Mesenchymal stem cell (in vitro differentiated cells and primary cell): ENCODE results near the gene DLGAP1.

ENCODE experiments used
- DNase-seq: peaks from one replicate; pipeline ENCODE4 v3.0.0-alpha.2; 2013
- H2AFZ ChIP-seq: one replicate; pipeline ENCODE4 v1.6.1; 2013; ENCODE audit warnings: low read depth, mild to moderate bottlenecking, control low read depth, inconsistent platforms, low read length, moderate library complexity
- H2AK5ac ChIP-seq: 2 replicates; pipeline ENCODE4 v1.6.1; 2013; ENCODE audit warnings: low read length, moderate library complexity, mild to moderate bottlenecking, inconsistent platforms; ENCODE audit not compliant: severe bottlenecking
- H2BK120ac ChIP-seq: one replicate; pipeline ENCODE4 v1.6.1; 2013; ENCODE audit warnings: low read depth, mild to moderate bottlenecking, inconsistent platforms, low read length, moderate library complexity
- H2BK12ac ChIP-seq, 2 experiments: one replicate each; pipeline ENCODE4 v1.6.1; 2013; ENCODE audit warnings: inconsistent platforms in 2 of 2, low read length in 2 of 2, mild to moderate bottlenecking in 2 of 2, moderate library complexity in 2 of 2, control low read depth in 1 of 2
- H2BK15ac ChIP-seq: one replicate; pipeline ENCODE4 v1.6.1; 2013; ENCODE audit warnings: mild to moderate bottlenecking, low read depth, inconsistent platforms; ENCODE audit not compliant: poor library complexity, severe bottlenecking
- H2BK5ac ChIP-seq: 2 replicates; pipeline ENCODE4 v1.6.1; 2013; ENCODE audit warnings: low read depth, mild to moderate bottlenecking, low read length, control low read depth, inconsistent platforms; ENCODE audit not compliant: poor library complexity, severe bottlenecking
- H3K14ac ChIP-seq, 2 experiments: one replicate each; pipeline ENCODE4 v1.6.1; 2013; ENCODE audit warnings: inconsistent platforms in 2 of 2, low read length in 2 of 2, control low read depth in 1 of 2, mild to moderate bottlenecking in 1 of 2, moderate library complexity in 1 of 2
- H3K18ac ChIP-seq, 2 experiments: one replicate each; pipeline ENCODE4 v1.6.1; 2013; ENCODE audit warnings: inconsistent platforms in 2 of 2, low read length in 2 of 2, control low read depth in 1 of 2, low read depth in 1 of 2, mild to moderate bottlenecking in 1 of 2
- H3K23ac ChIP-seq, 2 experiments: one replicate each; pipeline ENCODE4 v1.6.1; 2013; ENCODE audit warnings: inconsistent platforms in 2 of 2, low read length in 2 of 2, mild to moderate bottlenecking in 2 of 2, moderate library complexity in 2 of 2, control low read depth in 1 of 2
- H3K27ac ChIP-seq: 2 replicates; pipeline ENCODE4 v1.5.1; 2013; ENCODE audit warnings: mild to moderate bottlenecking, moderate library complexity, low read length, control low read depth, inconsistent platforms; ENCODE audit not compliant: poor library complexity, severe bottlenecking
- H3K27me3 ChIP-seq, 2 experiments: 2 replicates each; pipeline versions ENCODE4 v1.6.1 to v1.7.0; 2013; ENCODE audit warnings: low read length in 2 of 2, mild to moderate bottlenecking in 2 of 2, moderate library complexity in 2 of 2, control low read depth in 1 of 2, inconsistent platforms in 1 of 2; ENCODE audit not compliant: control insufficient read depth in 1 of 2, insufficient read depth in 1 of 2
- H3K36me3 ChIP-seq, 2 experiments: 2 replicates each; pipeline versions ENCODE4 v1.6.1 to v1.7.0; 2013; ENCODE audit warnings: low read length in 2 of 2, control low read depth in 1 of 2, inconsistent platforms in 1 of 2, low read depth in 1 of 2, mild to moderate bottlenecking in 1 of 2; ENCODE audit not compliant: insufficient read depth in 2 of 2, control insufficient read depth in 1 of 2
- H3K4ac ChIP-seq, 2 experiments: one replicate each; pipeline ENCODE4 v1.6.1; 2013; ENCODE audit warnings: inconsistent platforms in 2 of 2, low read length in 2 of 2, mild to moderate bottlenecking in 2 of 2, moderate library complexity in 2 of 2, control low read depth in 1 of 2, low read depth in 1 of 2
- H3K4me1 ChIP-seq: 2 replicates; pipeline ENCODE4 v1.6.1; 2013; ENCODE audit warnings: low read depth, low read length, control low read depth; ENCODE audit not compliant: control insufficient read depth, insufficient read depth
- H3K4me2 ChIP-seq: 2 replicates; pipeline ENCODE4 v1.6.1; 2013; ENCODE audit warnings: low read length, mild to moderate bottlenecking, inconsistent platforms; ENCODE audit not compliant: poor library complexity, severe bottlenecking
- H3K4me3 ChIP-seq, 2 experiments: 2 replicates each; pipeline versions ENCODE4 v1.5.1 to v1.7.0; 2013; ENCODE audit warnings: low read length in 2 of 2, mild to moderate bottlenecking in 2 of 2, control low read depth in 1 of 2, low read depth in 1 of 2; ENCODE audit not compliant: insufficient read depth in 1 of 2
- H3K79me1 ChIP-seq: replicated peaks from 2 replicates; pipeline ENCODE4 v1.6.1; 2013; ENCODE audit warnings: mild to moderate bottlenecking, control low read depth, low read length, inconsistent platforms; ENCODE audit not compliant: poor library complexity, severe bottlenecking
- H3K9ac ChIP-seq: 2 replicates; pipeline ENCODE4 v1.7.0; 2013; ENCODE audit warnings: mild to moderate bottlenecking, low read length, moderate library complexity
- H3K9me3 ChIP-seq: 2 replicates; pipeline ENCODE4 v1.7.0; 2013; ENCODE audit warnings: mild to moderate bottlenecking, low read length; ENCODE audit not compliant: control insufficient read depth
- H4K8ac ChIP-seq: one replicate; pipeline ENCODE4 v1.6.1; 2013; ENCODE audit warnings: inconsistent platforms, mild to moderate bottlenecking, low read length, moderate library complexity
- H4K91ac ChIP-seq: one replicate; pipeline ENCODE4 v1.6.1; 2013; ENCODE audit warnings: mild to moderate bottlenecking, low read length, inconsistent platforms
- WGBS: methylation state at CpG from one replicate; pipeline ENCODE4 v1.1.7; 2013; ENCODE audit warnings: mixed read lengths; 5-methylcytosine and 5-hydroxymethylcytosine counted together

DLGAP1 gene

GRCh38 chr18:3546106-3546505, 909.0 kb downstream of the DLGAP1 start:
- Histone ChIP-seq H3K14ac (no peak overlapping the region), H3K79me1 (no peaks in the 10 kb centered on the region), H3K4me3 (no peak overlapping the region), H4K91ac (no peak overlapping the region), H4K8ac (no peak overlapping the region), H3K4me2 (no peak overlapping the region), H2BK120ac (no peak overlapping the region), H3K36me3 (no peaks in the 10 kb centered on the region), H3K27me3 (no peaks in the 10 kb centered on the region), H3K4ac (no peak overlapping the region), H3K27ac (no peak overlapping the region), H2BK12ac (no peak overlapping the region), H3K9ac (no peak overlapping the region), H3K9me3 (no peaks in the 10 kb centered on the region), H3K18ac (no peak overlapping the region), H2AK5ac (no peak overlapping the region), H2BK5ac (no peak overlapping the region), H3K4me1 (no peaks in the 10 kb centered on the region), H3K23ac (no peak overlapping the region), H2BK15ac (no peak overlapping the region), H2AFZ (no peak overlapping the region)
- 89% methylated on average over 5 of the region's 5 CpGs for WGBS
- no peak for DNase-seq

GRCh38 chr18:3544537-3544936, 910.6 kb downstream of the DLGAP1 start:
- 90% methylated on average over 1 of the region's 2 CpGs for WGBS
- Histone ChIP-seq H3K9ac (no peak overlapping the region), H3K4ac (no peak overlapping the region), H3K27me3 (no peaks in the 10 kb centered on the region), H2BK120ac (no peak overlapping the region), H3K18ac (no peak overlapping the region), H3K4me1 (no peaks in the 10 kb centered on the region), H2AFZ (no peak overlapping the region), H4K91ac (no peak overlapping the region), H3K4me3 (no peak overlapping the region), H3K4me2 (no peak overlapping the region), H2AK5ac (no peak overlapping the region), H2BK15ac (no peak overlapping the region), H3K14ac (no peak overlapping the region), H2BK5ac (no peak overlapping the region), H4K8ac (no peak overlapping the region), H3K79me1 (no peaks in the 10 kb centered on the region), H2BK12ac (no peak overlapping the region), H3K23ac (no peak overlapping the region), H3K36me3 (no peaks in the 10 kb centered on the region), H3K27ac (no peak overlapping the region), H3K9me3 (no peaks in the 10 kb centered on the region)
- no peak for DNase-seq

GRCh38 chr18:3541549-3542386, 913.3 kb downstream of the DLGAP1 start:
- Histone ChIP-seq H3K4me3 (no peak overlapping the region), H3K27me3 (no peaks in the 10 kb centered on the region), H2AFZ (no peak overlapping the region), H3K4me2 (no peak overlapping the region), H3K4me1 (no peaks in the 10 kb centered on the region), H2AK5ac (no peak overlapping the region), H2BK12ac (no peak overlapping the region), H3K14ac (no peak overlapping the region), H2BK15ac (no peak overlapping the region), H3K27ac (no peak overlapping the region), H2BK120ac (no peak overlapping the region), H4K8ac (no peak overlapping the region), H2BK5ac (no peak overlapping the region), H3K4ac (no peak overlapping the region), H3K79me1 (no peaks in the 10 kb centered on the region), H3K9me3 (no peaks in the 10 kb centered on the region), H3K36me3 (no peaks in the 10 kb centered on the region), H3K9ac (no peak overlapping the region), H4K91ac (no peak overlapping the region), H3K23ac (no peak overlapping the region), H3K18ac (no peak overlapping the region)
- 77% methylated on average over 3 of the region's 5 CpGs for WGBS
- DNase-seq = no peak

GRCh38 chr18:3540805-3541548, 914.1 kb downstream of the DLGAP1 start:
- DNase-seq = no peak
- H2AFZ ChIP-seq = no peak overlapping the region
- H2BK5ac ChIP-seq = no peak overlapping the region
- no peaks in the 10 kb centered on the region for H3K9me3 ChIP-seq
- H4K8ac ChIP-seq = no peak overlapping the region
- WGBS = 84% methylated on average over 6 of the region's 6 CpGs
- H3K4me2 ChIP-seq = no peak overlapping the region
- H4K91ac ChIP-seq = no peak overlapping the region
- H2BK12ac ChIP-seq = no peak overlapping the region
- no peak overlapping the region for H3K27ac ChIP-seq
- no peaks in the 10 kb centered on the region for H3K79me1 ChIP-seq
- H2BK15ac ChIP-seq = no peak overlapping the region
- no peak overlapping the region for H3K18ac ChIP-seq
- H3K9ac ChIP-seq = no peak overlapping the region
- H3K27me3 ChIP-seq = no peaks in the 10 kb centered on the region
- no peak overlapping the region for H3K23ac ChIP-seq
- H3K14ac ChIP-seq = no peak overlapping the region
- H2AK5ac ChIP-seq = no peak overlapping the region
- no peak overlapping the region for H3K4me3 ChIP-seq
- H2BK120ac ChIP-seq = no peak overlapping the region
- H3K36me3 ChIP-seq = no peaks in the 10 kb centered on the region
- H3K4ac ChIP-seq = no peak overlapping the region
- H3K4me1 ChIP-seq = no peaks in the 10 kb centered on the region
